T-helper 17 cell (primary cell): ENCODE data around the gene GJB3. TPM values are rescaled to one million over a fixed set of nuclear protein-coding genes. Genes with fewer than 3 reads are reported as not detected.

ENCODE experiments used
- ATAC-seq: fragments of 150-1000 bp; cut with Tn5 transposase; 2 replicates; pipeline ENCODE4 v1.10.0; 2021; ENCODE audit warnings: mild to moderate bottlenecking, moderate library complexity
- DNase-seq, 3 donors: peaks; one replicate each; pipeline versions ENCODE4 v3.0.0 to v3.0.0-alpha.2; 2020 to 2021
- H3K9me3 ChIP-seq: one replicate; pipeline ENCODE4 v1.7.0; 2013; ENCODE audit warnings: low read length, mild to moderate bottlenecking; ENCODE audit not compliant: control insufficient read depth, poor library complexity, severe bottlenecking
- H3K27ac Mint-ChIP-seq: one replicate; pipeline ENCODE4 v1.8.0; 2022; ENCODE audit warnings: mild to moderate bottlenecking, moderate library complexity, mixed read lengths
- H3K27me3 Mint-ChIP-seq: one replicate; pipeline ENCODE4 v1.8.0; 2022; ENCODE audit warnings: mixed read lengths
- H3K36me3 Mint-ChIP-seq: one replicate; pipeline ENCODE4 v1.8.0; 2022; ENCODE audit warnings: low read depth, mixed read lengths
- H3K4me1 Mint-ChIP-seq: one replicate; pipeline ENCODE4 v1.8.0; 2022; ENCODE audit warnings: mild to moderate bottlenecking, mixed read lengths
- H3K4me3 Mint-ChIP-seq: one replicate; pipeline ENCODE4 v1.8.0; 2022; ENCODE audit warnings: mild to moderate bottlenecking, moderate library complexity, mixed read lengths
- total RNA-seq, 4 donors: library from RNA in 2 of 4; stranded (reverse) in 2 of 4; gene quantifications; one replicate each; pipeline ENCODE4 v1.2.3 and lab custom pipeline; 2022 to 2026

The GJB3 gene
- total RNA-seq, 2 donors from 2014 or later: not detected

- H3K36me3 Mint-ChIP-seq: peaks cover 5% of the 10 kb centered on the region
- no peak overlapping the region for H3K4me3 Mint-ChIP-seq
- ATAC-seq (no peak), DNase-seq (no peak)
- H3K27me3 Mint-ChIP-seq: no peaks in the 10 kb centered on the region
- H3K9me3 ChIP-seq: no peaks in the 10 kb centered on the region
- no peak overlapping the region for H3K27ac Mint-ChIP-seq
- peaks cover 14% of the 10 kb centered on the region for H3K4me1 Mint-ChIP-seq
Measured at GRCh38 chr1:34828611-34829010, 47.6 kb downstream of the GJB3 start.

- Mint-ChIP-seq H3K27ac (peak overlapping the region; percentile 63), H3K36me3 (peaks cover 5% of the 10 kb centered on the region), H3K27me3 (no peaks in the 10 kb centered on the region), H3K4me3 (no peak overlapping the region), H3K4me1 (peaks cover 14% of the 10 kb centered on the region)
- DNase-seq (no peak), ATAC-seq (no peak)
- no peaks in the 10 kb centered on the region for H3K9me3 ChIP-seq
Measured at GRCh38 chr1:34829250-34829649, 48.2 kb downstream of the GJB3 start.

GRCh38 chr1:34831721-34832246, 50.8 kb downstream of the GJB3 start:
- H3K9me3 ChIP-seq: no peaks in the 10 kb centered on the region
- ATAC-seq (no peak), DNase-seq (no peak)
- Mint-ChIP-seq H3K27ac (no peak overlapping the region), H3K27me3 (no peaks in the 10 kb centered on the region), H3K4me1 (peaks cover 16% of the 10 kb centered on the region), H3K36me3 (peaks cover 5% of the 10 kb centered on the region), H3K4me3 (no peak overlapping the region)

GRCh38 chr1:34833711-34834110, 52.7 kb downstream of the GJB3 start:
- no peaks in the 10 kb centered on the region for H3K27me3 Mint-ChIP-seq
- H3K9me3 ChIP-seq: no peaks in the 10 kb centered on the region
- peaks cover 5% of the 10 kb centered on the region for H3K36me3 Mint-ChIP-seq
- no peak overlapping the region for H3K27ac Mint-ChIP-seq
- DNase-seq: no peak
- no peak for ATAC-seq
- H3K4me1 Mint-ChIP-seq: peaks cover 11% of the 10 kb centered on the region
- no peak overlapping the region for H3K4me3 Mint-ChIP-seq

Other genes with a start within 250 kb of the GJB3 start
- gene GJB5, start 26.2 kb upstream of the GJB3 start, total RNA-seq: not detected
- not detected for gene GJB4, start 21.5 kb upstream of the GJB3 start, total RNA-seq
- gene GJA4, start 11.8 kb downstream of the GJB3 start, total RNA-seq: under 1 TPM in 1 of 2 donors, not detected in 1; 0.55 TPM
- 10 to 100 TPM; 29.6 to 39.2 TPM for gene SMIM12, start 78.5 kb downstream of the GJB3 start, total RNA-seq
- under 1 TPM; 0.55 to 0.75 TPM for gene DLGAP3, start 148.4 kb downstream of the GJB3 start, total RNA-seq
- gene TMEM35B, start 204.1 kb downstream of the GJB3 start, total RNA-seq: 10 to 100 TPM; 10.6 to 14.4 TPM